ENCODE measurements around the gene MEIG1. TPM values are rescaled to one million over a fixed set of nuclear protein-coding genes. Genes with fewer than 3 reads are reported as not detected.

The MEIG1 gene
- total and polyA plus RNA-seq, 2 donors (not counting 1 experiment from before 2014, with no cell fraction given): 0.69 TPM; not detected in 1

DNA sequence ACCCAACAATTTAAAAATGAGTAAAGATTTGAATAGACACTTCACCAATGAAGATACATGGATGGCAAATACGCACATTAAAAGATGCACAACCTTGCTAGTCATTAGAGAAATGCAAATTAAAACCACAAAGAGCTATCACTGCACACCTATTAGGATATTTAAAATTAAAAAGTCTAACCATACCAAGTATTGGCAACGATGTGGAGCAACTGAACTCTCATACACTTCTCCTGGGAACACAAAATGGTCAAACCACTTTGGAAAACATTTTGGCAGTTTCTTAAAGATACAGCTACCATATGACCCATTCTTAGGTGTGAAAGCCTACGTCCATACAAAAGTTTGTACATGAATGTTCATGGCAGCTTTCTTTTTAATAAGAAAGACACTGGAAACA lies 41.4 kb upstream of the MEIG1 start:
- 100% methylated on average over 1 of the region's 3 CpGs for WGBS (ENCODE audit: insufficient coverage)
- Histone ChIP-seq H3K27me3 (replicated peaks in 1 of 4; ENCODE audit: control extremely low read depth in 1 of 4, control insufficient read depth in 3 of 4, insufficient read depth in 4 of 4, low read length in 3 of 4) (no peaks in the 10 kb centered on the region), H3K79me2 (ENCODE audit: control insufficient read depth, insufficient read depth, low read length) (peaks cover 40% of the 10 kb centered on the region), H3K4me2 (replicated peaks; ENCODE audit: low read depth, low read length, poor library complexity, severe bottlenecking) (no peak overlapping the region), H3K9ac (ENCODE audit: low read length) (no peak overlapping the region), H2AFZ (ENCODE audit: insufficient read depth, low read depth, low read length, poor library complexity, severe bottlenecking) (no peak overlapping the region), H3K27ac (ENCODE audit: low read length in 2 of 2) (no peak overlapping the region), H3K36me3 (replicated peaks in 1 of 2; ENCODE audit: control extremely low read depth in 1 of 2, control insufficient read depth in 1 of 2, extremely low read depth in 1 of 2, insufficient read depth in 2 of 2, low read length in 1 of 2) (peaks cover 43 to 91% of the 10 kb centered on the region in 2 experiments), H3K4me1 (ENCODE audit: control insufficient read depth in 2 of 2, insufficient read depth in 2 of 2, low read length in 2 of 2) (no peaks in the 10 kb centered on the region), H4K20me1 (ENCODE audit: control insufficient read depth, insufficient read depth, low read length, poor library complexity, severe bottlenecking) (peaks cover 11% of the 10 kb centered on the region), H3K9me3 (ENCODE audit: control extremely low read depth in 1 of 3, control insufficient read depth in 2 of 3, insufficient read depth in 1 of 3, low read length in 2 of 3) (peaks cover 5 to 10% (median 6%) of the 10 kb centered on the region in 3 donors), H3K4me3 (ENCODE audit: control extremely low read depth in 1 of 5, extremely low read depth in 1 of 5, insufficient read depth in 1 of 5, low read depth in 2 of 5, low read length in 4 of 5) (no peak overlapping the region)
- DNase-seq (no peak), ATAC-seq (ENCODE audit: low read depth) (no peak)
- POLR2A ChIA-PET: interaction anchor here (0.6 kb wide), 1 partner anchor 9 kb away, joined by 3 read pairs; no protein-coding TSS in a partner anchor
- TF ChIP-seq, protein P1, sequence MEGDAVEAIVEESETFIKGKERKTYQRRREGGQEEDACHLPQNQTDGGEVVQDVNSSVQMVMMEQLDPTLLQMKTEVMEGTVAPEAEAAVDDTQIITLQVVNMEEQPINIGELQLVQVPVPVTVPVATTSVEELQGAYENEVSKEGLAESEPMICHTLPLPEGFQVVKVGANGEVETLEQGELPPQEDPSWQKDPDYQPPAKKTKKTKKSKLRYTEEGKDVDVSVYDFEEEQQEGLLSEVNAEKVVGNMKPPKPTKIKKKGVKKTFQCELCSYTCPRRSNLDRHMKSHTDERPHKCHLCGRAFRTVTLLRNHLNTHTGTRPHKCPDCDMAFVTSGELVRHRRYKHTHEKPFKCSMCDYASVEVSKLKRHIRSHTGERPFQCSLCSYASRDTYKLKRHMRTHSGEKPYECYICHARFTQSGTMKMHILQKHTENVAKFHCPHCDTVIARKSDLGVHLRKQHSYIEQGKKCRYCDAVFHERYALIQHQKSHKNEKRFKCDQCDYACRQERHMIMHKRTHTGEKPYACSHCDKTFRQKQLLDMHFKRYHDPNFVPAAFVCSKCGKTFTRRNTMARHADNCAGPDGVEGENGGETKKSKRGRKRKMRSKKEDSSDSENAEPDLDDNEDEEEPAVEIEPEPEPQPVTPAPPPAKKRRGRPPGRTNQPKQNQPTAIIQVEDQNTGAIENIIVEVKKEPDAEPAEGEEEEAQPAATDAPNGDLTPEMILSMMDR (IDR thresholded peaks at IDR 0.05): no peak
- H3K4me1 Mint-ChIP-seq: peaks cover 4% of the 10 kb centered on the region
- no peak overlapping the region for H3K4me3 Mint-ChIP-seq
- no peaks in the 10 kb centered on the region for H3K27me3 Mint-ChIP-seq
- intact Hi-C loops (cut with micrococcal nuclease): no loop called here
- CTCF ChIA-PET: interaction anchor here (1.0 to 1.3 kb wide), 3 partner anchors 9 to 15 kb away, joined by 3 to 5 read pairs (median 3); no protein-coding TSS in a partner anchor
- peaks cover 3% of the 10 kb centered on the region for H3K9me3 Mint-ChIP-seq (ENCODE audit: insufficient read depth)
- H3K27ac Mint-ChIP-seq: no peak overlapping the region

GRCh38 chr10:14918964-14919363 lies 40.2 kb upstream of the MEIG1 start:
- no peaks in the 10 kb centered on the region for H3K27me3 Mint-ChIP-seq
- ChIA-PET CTCF (interaction anchor here (1.1 kb wide), 1 partner anchor 16 kb away, joined by 3 read pairs; no protein-coding TSS in a partner anchor), POLR2A (no interaction called here)
- peaks cover 4% of the 10 kb centered on the region for H3K4me1 Mint-ChIP-seq
- H2AFZ ChIP-seq (ENCODE audit: insufficient read depth, low read depth, low read length, poor library complexity, severe bottlenecking): no peak overlapping the region
- H3K4me1 ChIP-seq (ENCODE audit: control insufficient read depth in 2 of 2, insufficient read depth in 2 of 2, low read length in 2 of 2): no peaks in the 10 kb centered on the region
- H4K20me1 ChIP-seq (ENCODE audit: control insufficient read depth, insufficient read depth, low read length, poor library complexity, severe bottlenecking): peaks cover 22% of the 10 kb centered on the region
- no peak overlapping the region for H3K4me3 ChIP-seq (ENCODE audit: control extremely low read depth in 1 of 5, extremely low read depth in 1 of 5, insufficient read depth in 1 of 5, low read depth in 2 of 5, low read length in 4 of 5)
- H3K27ac Mint-ChIP-seq: no peak overlapping the region
- ATAC-seq (ENCODE audit: low read depth) (no peak), DNase-seq (no peak)
- H3K27me3 ChIP-seq (replicated peaks in 1 of 4; ENCODE audit: control extremely low read depth in 1 of 4, control insufficient read depth in 3 of 4, insufficient read depth in 4 of 4, low read length in 3 of 4): no peaks in the 10 kb centered on the region
- intact Hi-C loops (cut with micrococcal nuclease): no loop called here
- peaks cover 3% of the 10 kb centered on the region for H3K9me3 Mint-ChIP-seq (ENCODE audit: insufficient read depth)
- H3K4me3 Mint-ChIP-seq: no peak overlapping the region
- peaks cover 44% of the 10 kb centered on the region for H3K79me2 ChIP-seq (ENCODE audit: control insufficient read depth, insufficient read depth, low read length)
- WGBS (ENCODE audit: insufficient coverage): no CpG with 5 or more reads among the region's 3 CpGs
- H3K27ac ChIP-seq (ENCODE audit: low read length in 2 of 2): no peak overlapping the region
- no peak overlapping the region for H3K4me2 ChIP-seq (replicated peaks; ENCODE audit: low read depth, low read length, poor library complexity, severe bottlenecking)
- H3K36me3 ChIP-seq (replicated peaks in 1 of 2; ENCODE audit: control extremely low read depth in 1 of 2, control insufficient read depth in 1 of 2, extremely low read depth in 1 of 2, insufficient read depth in 2 of 2, low read length in 1 of 2): peaks cover 44 to 92% of the 10 kb centered on the region in 2 experiments
- peaks cover 5 to 10% (median 6%) of the 10 kb centered on the region in 3 donors for H3K9me3 ChIP-seq (ENCODE audit: control extremely low read depth in 1 of 3, control insufficient read depth in 2 of 3, insufficient read depth in 1 of 3, low read length in 2 of 3)
- TF ChIP-seq, protein P1 (IDR thresholded peaks at IDR 0.05): no peak
- no peak for TF ChIP-seq EZH2 (IDR thresholded peaks at IDR 0.05; ENCODE audit: borderline replicate concordance, insufficient read depth, low read depth, low read length, poor library complexity, severe bottlenecking)
- H3K9ac ChIP-seq (ENCODE audit: low read length): no peak overlapping the region

All from B cell (primary cell).